Hepatocyte (in vitro differentiated cells): ENCODE data around the gene TVP23A. TPM values are rescaled to one million over a fixed set of nuclear protein-coding genes. Genes with fewer than 3 reads are reported as not detected.

ENCODE experiments used
- DNase-seq: peaks from one replicate; pipeline ENCODE4 v3.0.0-alpha.2; 2016; ENCODE audit warnings: low spot score
- H2AFZ ChIP-seq: fragments of 200-600 bp; sonication (generic); 2 replicates; pipeline ENCODE4 v1.6.0; 2016; ENCODE audit warnings: antibody characterized with exemption, mild to moderate bottlenecking
- H3K27ac ChIP-seq: fragments of 200-600 bp; sonication (generic); 2 replicates; pipeline ENCODE4 v1.5.1; 2016; ENCODE audit warnings: mild to moderate bottlenecking
- H3K27me3 ChIP-seq: fragments of 200-600 bp; sonication (generic); 2 replicates; pipeline ENCODE4 v1.6.1; 2016
- H3K36me3 ChIP-seq: fragments of 200-600 bp; sonication (generic); replicated peaks from 2 replicates; pipeline ENCODE4 v1.5.1; 2016; ENCODE audit warnings: low read depth; ENCODE audit not compliant: insufficient read depth
- H3K4me1 ChIP-seq: fragments of 200-600 bp; sonication (generic); 2 replicates; pipeline ENCODE4 v1.5.1; 2016; ENCODE audit warnings: mild to moderate bottlenecking, moderate library complexity; ENCODE audit not compliant: insufficient read depth
- H3K4me2 ChIP-seq: fragments of 200-600 bp; sonication (generic); 2 replicates; pipeline ENCODE4 v1.6.0; 2016
- H3K4me3 ChIP-seq: fragments of 200-600 bp; sonication (generic); 2 replicates; pipeline ENCODE4 v1.5.1; 2016; ENCODE audit warnings: mild to moderate bottlenecking
- H3K79me2 ChIP-seq: fragments of 200-600 bp; sonication (generic); 2 replicates; pipeline ENCODE4 v1.6.0; 2017; ENCODE audit warnings: mild to moderate bottlenecking
- H3K9me2 ChIP-seq: fragments of 200-600 bp; sonication (generic); replicated peaks from 2 replicates; pipeline ENCODE4 v1.6.0; 2017; ENCODE audit warnings: mild to moderate bottlenecking; ENCODE audit not compliant: insufficient read depth
- H3K9me3 ChIP-seq: fragments of 200-600 bp; sonication (generic); 2 replicates; pipeline ENCODE4 v1.5.1; 2016; ENCODE audit warnings: low read depth, mild to moderate bottlenecking
- H4K20me1 ChIP-seq: fragments of 200-600 bp; sonication (generic); 2 replicates; pipeline ENCODE4 v1.6.0; 2016; ENCODE audit warnings: mild to moderate bottlenecking; ENCODE audit not compliant: insufficient read depth, poor library complexity, severe bottlenecking
- CTCF ChIP-seq: fragments of 200-600 bp; sonication (generic); IDR thresholded peaks from 2 replicates; pipeline ENCODE4 v1.5.1; 2016; ENCODE audit warnings: antibody characterized with exemption, mild to moderate bottlenecking; ENCODE audit not compliant: poor library complexity
- EZH2 ChIP-seq: fragments of 200-600 bp; sonication (generic); IDR thresholded peaks from 2 replicates; pipeline ENCODE4 v1.6.1; 2016; ENCODE audit warnings: antibody characterized with exemption, mild to moderate bottlenecking, borderline replicate concordance
- EZH2phosphoT487 ChIP-seq: fragments of 200-600 bp; sonication (generic); IDR thresholded peaks from one replicate; pipeline ENCODE4 v1.6.1; 2018; ENCODE audit warnings: antibody characterized with exemption, mild to moderate bottlenecking, low read depth, moderate library complexity; ENCODE audit not compliant: unreplicated experiment, severe bottlenecking
- WGBS: methylation state at CpG from one replicate; pipeline ENCODE4 v1.1.6; 2016; ENCODE audit warnings: low lambda C conversion rate; ENCODE audit errors: missing lambda C conversion rate; 5-methylcytosine and 5-hydroxymethylcytosine counted together
- polyA plus RNA-seq: library from polyadenylated mRNA; unstranded; fragments of >200 nt; fragmentation: Nextera tagmentation; extraction: Ambion mirVana; gene quantifications from 2 replicates; pipeline ENCODE4 v1.2.1, GENCODE V29; 2016
- total RNA-seq: library from RNA; depleted of rRNA; stranded (reverse); fragments of >200 nt; gene quantifications from 2 replicates; pipeline ENCODE4 v1.2.3, GENCODE V29; 2014

Gene TVP23A
- total and polyA plus RNA-seq, 2 experiments from 2014 or later, result 0.67 to 1.1 TPM

GRCh38 chr16:10822702-10823101 is 4.1 kb upstream of the TVP23A start:
- H3K79me2 ChIP-seq, result no peaks in the 10 kb centered on the region
- H3K27me3 ChIP-seq, result peaks cover 10% of the 10 kb centered on the region
- no peak overlapping the region for H3K4me3 ChIP-seq
- H4K20me1 ChIP-seq, result no peaks in the 10 kb centered on the region
- no peak overlapping the region for H3K4me2 ChIP-seq
- peaks cover 5% of the 10 kb centered on the region for H3K4me1 ChIP-seq
- H3K9me3 ChIP-seq, result no peaks in the 10 kb centered on the region
- no peaks in the 10 kb centered on the region for H3K36me3 ChIP-seq
- H3K27ac ChIP-seq, result no peak overlapping the region
- H3K9me2 ChIP-seq, result no peaks in the 10 kb centered on the region
- no peak for TF ChIP-seq EZH2phosphoT487
- WGBS, result 90% methylated on average over 7 of the region's 7 CpGs
- no peak overlapping the region for H2AFZ ChIP-seq
- no peak for DNase-seq

DNA sequence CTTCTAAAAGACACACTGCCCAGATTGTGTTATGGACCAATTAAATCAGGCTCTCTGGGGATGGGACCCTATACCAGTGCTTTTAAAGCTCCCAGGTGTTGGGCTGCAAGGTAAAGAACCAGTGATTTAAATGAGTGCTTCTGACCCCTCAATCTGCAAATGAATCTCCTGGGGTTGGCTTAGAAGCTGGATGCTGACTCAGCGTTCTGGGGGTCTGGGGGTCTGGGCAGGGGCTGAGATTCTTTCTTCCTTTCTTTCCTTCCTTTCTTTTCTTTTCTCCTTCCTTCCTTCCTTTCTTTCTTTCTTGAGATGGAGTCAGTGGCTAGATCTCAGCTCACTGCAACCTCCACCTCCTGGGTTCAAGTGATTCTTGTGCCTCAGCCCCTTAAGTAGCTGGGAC is 2.0 kb upstream of the TVP23A start:
- H2AFZ ChIP-seq, result no peak overlapping the region
- H3K4me3 ChIP-seq, result no peak overlapping the region
- H3K9me2 ChIP-seq, result no peaks in the 10 kb centered on the region
- H3K9me3 ChIP-seq, result no peaks in the 10 kb centered on the region
- H3K79me2 ChIP-seq, result no peaks in the 10 kb centered on the region
- peaks cover 4% of the 10 kb centered on the region for H3K4me1 ChIP-seq
- H3K36me3 ChIP-seq, result no peaks in the 10 kb centered on the region
- H3K4me2 ChIP-seq, result no peak overlapping the region
- TF ChIP-seq EZH2phosphoT487 (no peak), CTCF (no peak), EZH2 (no peak)
- H4K20me1 ChIP-seq, result no peaks in the 10 kb centered on the region
- no peak for DNase-seq
- 75% methylated on average over 1 of the region's 1 CpG for WGBS
- no peak overlapping the region for H3K27ac ChIP-seq
- H3K27me3 ChIP-seq, result peaks cover 18% of the 10 kb centered on the region

DNA sequence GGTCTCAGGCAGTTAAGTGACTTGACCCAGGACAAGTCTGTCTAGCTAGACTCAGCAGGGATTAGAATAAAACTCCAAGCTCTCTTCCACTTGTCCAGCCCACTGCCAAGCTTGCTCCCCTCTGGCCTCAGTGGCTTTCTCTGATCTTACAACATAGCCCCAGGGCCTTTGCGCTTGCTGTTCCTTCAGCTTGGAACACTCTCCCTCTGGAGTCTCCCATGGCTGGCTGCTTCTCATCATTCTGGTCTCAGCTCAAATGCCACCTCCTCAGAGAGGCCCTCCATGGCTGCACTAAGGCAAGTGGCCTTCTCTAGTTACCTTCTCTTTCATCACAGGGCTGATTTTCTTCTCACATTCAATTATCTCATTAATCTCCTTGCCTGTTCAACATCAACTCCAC is 1.1 kb downstream of the TVP23A start:
- no peak overlapping the region for H2AFZ ChIP-seq
- no peak for TF ChIP-seq CTCF
- no peak for TF ChIP-seq EZH2phosphoT487
- no peak for TF ChIP-seq EZH2
- H3K27me3 ChIP-seq, result peaks cover 18% of the 10 kb centered on the region
- H3K36me3 ChIP-seq, result no peaks in the 10 kb centered on the region
- 100% methylated on average over 1 of the region's 1 CpG for WGBS
- H3K4me1 ChIP-seq, result peaks cover 4% of the 10 kb centered on the region
- H3K27ac ChIP-seq, result no peak overlapping the region
- H3K4me2 ChIP-seq, result peak overlapping the region; percentile 93
- H3K4me3 ChIP-seq, result no peak overlapping the region
- no peak for DNase-seq
- H4K20me1 ChIP-seq, result no peaks in the 10 kb centered on the region
- no peaks in the 10 kb centered on the region for H3K9me3 ChIP-seq
- H3K79me2 ChIP-seq, result no peaks in the 10 kb centered on the region
- H3K9me2 ChIP-seq, result no peaks in the 10 kb centered on the region

DNA sequence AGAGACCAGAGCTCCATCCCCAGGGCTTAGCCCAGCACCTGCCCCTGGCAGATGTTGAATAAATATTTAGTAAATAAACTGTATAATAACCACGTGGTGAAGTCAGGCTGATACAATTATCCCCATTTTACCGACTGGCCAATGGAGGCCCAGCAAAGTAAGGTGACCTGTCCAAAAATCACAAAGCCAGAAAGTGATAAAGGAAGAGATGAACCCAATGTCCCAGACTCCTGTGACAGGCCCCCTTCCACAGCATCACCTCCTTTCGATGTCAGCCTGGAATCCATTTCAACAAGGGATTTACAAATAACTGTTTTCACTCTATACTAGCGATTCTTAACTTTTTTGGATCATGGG is 5.5 kb downstream of the TVP23A start:
- Histone ChIP-seq H3K9me2 (no peaks in the 10 kb centered on the region), H3K27ac (no peak overlapping the region), H3K4me2 (no peak overlapping the region), H4K20me1 (no peaks in the 10 kb centered on the region), H3K27me3 (peaks cover 12% of the 10 kb centered on the region), H3K9me3 (no peaks in the 10 kb centered on the region), H3K4me3 (no peak overlapping the region), H2AFZ (no peak overlapping the region), H3K79me2 (no peaks in the 10 kb centered on the region), H3K36me3 (no peaks in the 10 kb centered on the region), H3K4me1 (peaks cover 3% of the 10 kb centered on the region)
- no peak for TF ChIP-seq CTCF
- TF ChIP-seq EZH2, result no peak
- no peak for TF ChIP-seq EZH2phosphoT487
- WGBS, result 82% methylated on average over 4 of the region's 4 CpGs
- no peak for DNase-seq
